Measurements from ENCODE around the gene BMP8B.
"Not testable (repeated sequence)": the region's sequence is repeated elsewhere in the genome, so short reads cannot be mapped to it uniquely, and the experiment has no call there.

The BMP8B gene

GRCh38 chr1:39788758-39789570 is at the start of gene BMP8B:
Gene BMP8B (minus strand): TSS chr1:39788865. CDS start chr1:39788485, 380 bp downstream.
- FAIRE-seq, result no peak

GRCh38 chr1:39836595-39837110 is 48.0 kb upstream of the BMP8B start:
- no peak for FAIRE-seq

GRCh38 chr1:39835935-39836594 is 47.4 kb upstream of the BMP8B start:
- FAIRE-seq, result no peak

- no peak for FAIRE-seq
These were observed 46.4 kb upstream of the BMP8B start for GRCh38 chr1:39835110-39835509.

- no peak for FAIRE-seq
These were observed 45.1 kb upstream of the BMP8B start for GRCh38 chr1:39833621-39834385.

- no peak for FAIRE-seq
These were observed 44.5 kb upstream of the BMP8B start for GRCh38 chr1:39833121-39833520.

- FAIRE-seq, result no peak
These were observed 43.6 kb upstream of the BMP8B start for GRCh38 chr1:39832294-39832693.

GRCh38 chr1:39829791-39830533 is 41.3 kb upstream of the BMP8B start:
- FAIRE-seq, result no peak

- FAIRE-seq, result no peak
These were observed 40.1 kb upstream of the BMP8B start for GRCh38 chr1:39828734-39829133.

GRCh38 chr1:39828255-39828654 is 39.6 kb upstream of the BMP8B start:
- FAIRE-seq, result not testable (repeated sequence)

- FAIRE-seq, result no peak
These were observed 38.5 kb upstream of the BMP8B start for GRCh38 chr1:39827201-39827600.

- FAIRE-seq, result no peak
These were observed 37.9 kb upstream of the BMP8B start for GRCh38 chr1:39826583-39826982.

GRCh38 chr1:39825432-39825941 is 36.8 kb upstream of the BMP8B start:
- FAIRE-seq, result no peak

- FAIRE-seq, result peak; percentile 47
These were observed 34.8 kb upstream of the BMP8B start for GRCh38 chr1:39823450-39823849.

- no peak for FAIRE-seq
These were observed 33.5 kb upstream of the BMP8B start for GRCh38 chr1:39822146-39822545.

- FAIRE-seq, result no peak
These were observed 30.6 kb upstream of the BMP8B start for GRCh38 chr1:39819091-39819812.

GRCh38 chr1:39818482-39818881 is 29.8 kb upstream of the BMP8B start:
- FAIRE-seq, result no peak

- not testable (repeated sequence) for FAIRE-seq
These were observed 28.6 kb upstream of the BMP8B start for GRCh38 chr1:39817091-39817932.

GRCh38 chr1:39816415-39817090 is 27.9 kb upstream of the BMP8B start:
- FAIRE-seq, result peak; percentile 93

- no peak for FAIRE-seq
These were observed 24.2 kb upstream of the BMP8B start for GRCh38 chr1:39812913-39813312.
